HCT116 (cell line): Measurements from ENCODE around the gene DHRSX.

Source experiments
- CBX3 ChIP-seq: IDR thresholded peaks from 2 replicates; pipeline ENCODE4 v1.6.1; 2012; ENCODE audit warnings: low read depth
- CEBPB ChIP-seq: IDR thresholded peaks from 2 replicates; pipeline ENCODE4 v1.6.1; 2012; ENCODE audit warnings: low read depth
- CTCF ChIP-seq, 3 experiments: fragments of 200-600 bp in 1 of 3; sonication (generic) in 1 of 3; IDR thresholded peaks in 2 of 3; conservative IDR thresholded peaks in 1 of 3; 2 replicates each; pipeline ENCODE4 v1.5.1; 2012 to 2017; ENCODE audit warnings: low read depth in 2 of 3, low read length in 2 of 3, antibody characterized with exemption in 1 of 3, borderline replicate concordance in 1 of 3, control low read depth in 1 of 3, mild to moderate bottlenecking in 1 of 3, mixed read lengths in 1 of 3, mixed run types in 1 of 3, moderate library complexity in 1 of 3; ENCODE audit not compliant: insufficient read depth in 1 of 3
- EZH2 ChIP-seq: fragments of 200-600 bp; sonication (generic); IDR thresholded peaks from 2 replicates; pipeline ENCODE4 v1.6.1; 2017; ENCODE audit warnings: antibody characterized with exemption, mixed run types
- JUND ChIP-seq: IDR thresholded peaks from 2 replicates; pipeline ENCODE4 v1.6.1; 2012
- POLR2A ChIP-seq: IDR thresholded peaks from 2 replicates; pipeline ENCODE4 v1.7.0; 2011; ENCODE audit warnings: borderline replicate concordance; ENCODE audit not compliant: insufficient read depth, insufficient read length; ENCODE audit errors: extremely low read depth
- POLR2AphosphoS5 ChIP-seq: IDR thresholded peaks from 2 replicates; pipeline ENCODE4 v1.6.1; 2011; ENCODE audit warnings: mild to moderate bottlenecking, low read depth, low read length, moderate library complexity
- RAD21 ChIP-seq: IDR thresholded peaks from 2 replicates; pipeline ENCODE4 v1.6.1; 2012; ENCODE audit warnings: low read depth, mild to moderate bottlenecking
- SP1 ChIP-seq: IDR thresholded peaks from 2 replicates; pipeline ENCODE4 v1.6.1; 2012; ENCODE audit warnings: low read depth
- SRF ChIP-seq: IDR thresholded peaks from 2 replicates; pipeline ENCODE4 v1.6.1; 2012; ENCODE audit warnings: low read depth
- ZFX ChIP-seq: fragments of 450-650 bp; IDR thresholded peaks from 2 replicates; pipeline ENCODE4 v1.6.1; 2017
- TF ChIP-seq, protein P1 (sequence below): IDR thresholded peaks from 2 replicates; pipeline ENCODE4 v1.6.1; 2012

DNA sequence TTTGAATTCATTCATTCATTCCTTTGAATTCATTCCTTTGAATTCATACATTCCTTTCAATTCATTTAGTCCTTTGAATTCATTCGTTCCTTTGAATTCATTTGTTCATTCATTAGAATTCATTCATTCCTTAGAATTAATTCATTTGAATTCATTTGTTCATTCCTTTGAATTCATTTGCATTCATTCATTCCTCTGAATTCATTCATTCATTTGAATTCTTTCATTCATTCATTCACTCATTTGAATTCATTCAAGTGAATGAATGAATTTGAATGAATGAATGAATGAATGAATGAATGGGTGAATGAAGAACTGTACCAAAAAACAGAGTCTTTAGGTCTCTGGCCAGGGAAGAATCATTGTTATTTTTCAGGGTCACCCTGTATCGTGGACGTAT is 216.6 kb downstream of the DHRSX start:
- TF ChIP-seq POLR2A (no peak), CBX3 (no peak), EZH2 (no peak), CEBPB (no peak), CTCF (IDR thresholded peaks at IDR 0.05 in 2 of 3, conservative IDR thresholded peaks at IDR 0.05 in 1 of 3; ENCODE audit: borderline replicate concordance in 1 of 3, insufficient read depth in 1 of 3, low read depth in 2 of 3, low read length in 2 of 3) (no peak), POLR2AphosphoS5 (no peak), RAD21 (no peak), JUND (no peak), ZFX (no peak), SP1 (no peak), SRF (no peak)
- TF ChIP-seq, protein P1, sequence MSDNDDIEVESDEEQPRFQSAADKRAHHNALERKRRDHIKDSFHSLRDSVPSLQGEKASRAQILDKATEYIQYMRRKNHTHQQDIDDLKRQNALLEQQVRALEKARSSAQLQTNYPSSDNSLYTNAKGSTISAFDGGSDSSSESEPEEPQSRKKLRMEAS = no peak
